HCT116 (cell line): ENCODE measurements around the gene TXLNB. TPM values are rescaled to one million over a fixed set of nuclear protein-coding genes. Genes with fewer than 3 reads are reported as not detected.

Experiments
- ATAC-seq: fragments of 200-7000 bp; cut with Tn5 transposase; 2 replicates; pipeline ENCODE4 v1.9.1; 2020; ENCODE audit warnings: mild to moderate bottlenecking, moderate library complexity
- BruUV-seq: library from RNA; stranded (reverse); fragments of 400-500 nt; replicated peaks from 2 replicates; lab custom pipeline; 2021; lab: Mats Ljungman, UMichigan
- CTCF ChIA-PET: fragments of 300-600 bp; sonication (Branson Sonifier 250); formaldehyde crosslinking; loops from one replicate; lab custom pipeline; 2021; ENCODE audit warnings: antibody characterized with exemption; lab: Charles Lee
- POLR2A ChIA-PET: fragments of 300-600, 350-600 bp; sonication (Branson Sonifier 250); formaldehyde crosslinking; loops from one replicate; lab custom pipeline; 2021; ENCODE audit warnings: antibody characterized with exemption; lab: Charles Lee
- RAD21 ChIA-PET, 2 experiments: fragments of 300-600 bp; sonication (Branson Sonifier 250); formaldehyde crosslinking; loops; one replicate each; lab custom pipeline; 2023; ENCODE audit warnings: low total read pairs in 2 of 2; ENCODE audit not compliant: uncharacterized antibody in 2 of 2, unreplicated experiment in 2 of 2, low non-redundant PET in 1 of 2; lab: Charles Lee
- DNase-seq: peaks from one replicate; pipeline ENCODE4 v3.0.0-alpha.2; 2010; ENCODE audit warnings: low read depth, low spot score
- H2AFZ ChIP-seq: fragments of 200-600 bp; shearing (Covaris generic), sonication (generic); 2 replicates; pipeline ENCODE4 v1.6.1; 2017; ENCODE audit warnings: low read depth, mixed run types, mixed read lengths, antibody characterized with exemption, low read length; ENCODE audit not compliant: poor library complexity, severe bottlenecking
- H3K27ac ChIP-seq: 2 replicates; pipeline ENCODE4 v1.5.1; 2012; ENCODE audit warnings: low read depth, low read length
- H3K27me3 ChIP-seq: fragments of 200-600 bp; sonication (generic); 2 replicates; pipeline ENCODE4 v1.6.1; 2016; ENCODE audit warnings: mixed run types, low read length, mixed read lengths; ENCODE audit not compliant: insufficient read depth
- H3K36me3 ChIP-seq, 2 experiments: fragments of 200-500 bp in 1 of 2; fragments of 200-600 bp in 1 of 2; sonication (Bioruptor generic) in 1 of 2; sonication (generic) in 1 of 2; 2 replicates each; pipeline versions ENCODE4 v1.5.1 to v1.6.1; 2014 to 2016; ENCODE audit warnings: low read length in 2 of 2, inconsistent platforms in 1 of 2, mixed read lengths in 1 of 2, mixed run types in 1 of 2; ENCODE audit not compliant: insufficient read depth in 2 of 2, control insufficient read depth in 1 of 2
- H3K4me1 ChIP-seq, 2 experiments: fragments of 200-600 bp in 1 of 2; sonication (generic) in 1 of 2; 2 replicates each; pipeline versions ENCODE4 v1.5.1 to v1.6.1; 2012 to 2017; ENCODE audit warnings: low read length in 2 of 2, inconsistent platforms in 1 of 2, mild to moderate bottlenecking in 1 of 2, mixed read lengths in 1 of 2, mixed run types in 1 of 2, moderate library complexity in 1 of 2; ENCODE audit not compliant: insufficient read depth in 2 of 2, control insufficient read depth in 1 of 2
- H3K4me2 ChIP-seq: fragments of 200-600 bp; sonication (generic); 2 replicates; pipeline ENCODE4 v1.6.1; 2017; ENCODE audit warnings: mixed run types, low read length, mixed read lengths
- H3K4me3 ChIP-seq, 2 experiments: fragments of 200-600 bp in 1 of 2; sonication (generic) in 1 of 2; replicated peaks in 1 of 2; 2 replicates each; pipeline ENCODE4 v1.5.1; 2011 to 2016; ENCODE audit warnings: low read length in 2 of 2, control low read depth in 1 of 2, low read depth in 1 of 2, mild to moderate bottlenecking in 1 of 2, mixed read lengths in 1 of 2, mixed run types in 1 of 2
- H3K79me2 ChIP-seq: fragments of 200-600 bp; sonication (generic); 2 replicates; pipeline ENCODE4 v1.6.1; 2017; ENCODE audit warnings: mild to moderate bottlenecking, mixed run types, low read length, moderate library complexity, mixed read lengths; ENCODE audit not compliant: insufficient read depth
- H3K9ac ChIP-seq: fragments of 200-600 bp; sonication (generic); 2 replicates; pipeline ENCODE4 v1.6.1; 2016; ENCODE audit warnings: low read length, mixed read lengths
- H3K9me2 ChIP-seq: fragments of 200-600 bp; sonication (generic), shearing (Covaris generic); 2 replicates; pipeline ENCODE4 v1.6.1; 2017; ENCODE audit warnings: mixed run types, mild to moderate bottlenecking, moderate library complexity; ENCODE audit not compliant: insufficient read depth
- H3K9me3 ChIP-seq, 2 experiments: fragments of 200-500 bp in 1 of 2; fragments of 200-600 bp in 1 of 2; sonication (Bioruptor generic) in 1 of 2; sonication (generic) in 1 of 2; 2 replicates each; pipeline ENCODE4 v1.6.1; 2014 to 2017; ENCODE audit warnings: low read length in 2 of 2, mixed read lengths in 2 of 2, inconsistent platforms in 1 of 2, low read depth in 1 of 2, mild to moderate bottlenecking in 1 of 2, mixed run types in 1 of 2, moderate library complexity in 1 of 2; ENCODE audit not compliant: control insufficient read depth in 1 of 2, insufficient read depth in 1 of 2
- H4K20me1 ChIP-seq: fragments of 200-600 bp; sonication (generic), shearing (Covaris generic); 2 replicates; pipeline ENCODE4 v1.6.1; 2017; ENCODE audit warnings: mixed run types, mild to moderate bottlenecking, moderate library complexity; ENCODE audit not compliant: insufficient read depth
- CBX3 ChIP-seq: IDR thresholded peaks from 2 replicates; pipeline ENCODE4 v1.6.1; 2012; ENCODE audit warnings: low read depth
- CEBPB ChIP-seq: IDR thresholded peaks from 2 replicates; pipeline ENCODE4 v1.6.1; 2012; ENCODE audit warnings: low read depth
- CTCF ChIP-seq, 3 experiments: fragments of 200-600 bp in 1 of 3; sonication (generic) in 1 of 3; IDR thresholded peaks in 2 of 3; conservative IDR thresholded peaks in 1 of 3; 2 replicates each; pipeline ENCODE4 v1.5.1; 2012 to 2017; ENCODE audit warnings: low read depth in 2 of 3, low read length in 2 of 3, antibody characterized with exemption in 1 of 3, borderline replicate concordance in 1 of 3, control low read depth in 1 of 3, mild to moderate bottlenecking in 1 of 3, mixed read lengths in 1 of 3, mixed run types in 1 of 3, moderate library complexity in 1 of 3; ENCODE audit not compliant: insufficient read depth in 1 of 3
- EGR1 ChIP-seq: IDR thresholded peaks from 2 replicates; pipeline ENCODE4 v1.6.1; 2012; ENCODE audit warnings: low read depth
- FOSL1 ChIP-seq: IDR thresholded peaks from 2 replicates; pipeline ENCODE4 v1.6.1; 2012; ENCODE audit warnings: low read depth
- JUND ChIP-seq: IDR thresholded peaks from 2 replicates; pipeline ENCODE4 v1.6.1; 2012
- RAD21 ChIP-seq: IDR thresholded peaks from 2 replicates; pipeline ENCODE4 v1.6.1; 2012; ENCODE audit warnings: low read depth, mild to moderate bottlenecking
- SRF ChIP-seq: IDR thresholded peaks from 2 replicates; pipeline ENCODE4 v1.6.1; 2012; ENCODE audit warnings: low read depth
- ZBTB33 ChIP-seq: IDR thresholded peaks from 2 replicates; pipeline ENCODE4 v1.6.1; 2011; ENCODE audit warnings: mild to moderate bottlenecking, low read length, moderate library complexity; ENCODE audit not compliant: insufficient replicate concordance; ENCODE audit errors: extremely low read depth
- ZFX ChIP-seq: fragments of 450-650 bp; IDR thresholded peaks from 2 replicates; pipeline ENCODE4 v1.6.1; 2017
- intact Hi-C: fragments of 100-400 bp; cut with micrococcal nuclease; formaldehyde crosslinking; loops from 2 replicates; pipeline ENCODE4 v1.10.0; 2022
- total RNA-seq: library from RNA; stranded (reverse); gene quantifications from one replicate; pipeline ENCODE4 v1.2.1, GENCODE V29; 2021; ENCODE audit not compliant: unreplicated experiment
- TF ChIP-seq, protein P1 (sequence below): IDR thresholded peaks from 2 replicates; pipeline ENCODE4 v1.6.1; 2012
- TF ChIP-seq, protein P2 (sequence below): IDR thresholded peaks from 2 replicates; pipeline ENCODE4 v1.6.1; 2012

The TXLNB gene
- total RNA-seq, 1 experiment from 2014 or later: 0.05 TPM

- Histone ChIP-seq H3K4me2 (no peak overlapping the region), H3K4me3 (no peak overlapping the region), H3K27me3 (no peaks in the 10 kb centered on the region), H2AFZ (no peak overlapping the region), H3K4me1 (no peaks in the 10 kb centered on the region), H3K9me2 (no peaks in the 10 kb centered on the region), H4K20me1 (no peaks in the 10 kb centered on the region), H3K79me2 (no peaks in the 10 kb centered on the region), H3K36me3 (no peaks in the 10 kb centered on the region), H3K9ac (no peak overlapping the region), H3K9me3 (no peaks in the 10 kb centered on the region), H3K27ac (no peak overlapping the region)
- DNase-seq (no peak), ATAC-seq (no peak)
- intact Hi-C loops: no loop called here
- CTCF ChIA-PET: no interaction called here
- RAD21 ChIA-PET: no interaction called here
- no TSS peak for BruUV-seq
- TF ChIP-seq ZFX: no peak
- TF ChIP-seq, protein P1, sequence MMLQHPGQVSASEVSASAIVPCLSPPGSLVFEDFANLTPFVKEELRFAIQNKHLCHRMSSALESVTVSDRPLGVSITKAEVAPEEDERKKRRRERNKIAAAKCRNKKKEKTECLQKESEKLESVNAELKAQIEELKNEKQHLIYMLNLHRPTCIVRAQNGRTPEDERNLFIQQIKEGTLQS: no peak
- no peak for TF ChIP-seq EGR1
- TF ChIP-seq FOSL1: no peak
- TF ChIP-seq RAD21: no peak
- TF ChIP-seq, protein P2, sequence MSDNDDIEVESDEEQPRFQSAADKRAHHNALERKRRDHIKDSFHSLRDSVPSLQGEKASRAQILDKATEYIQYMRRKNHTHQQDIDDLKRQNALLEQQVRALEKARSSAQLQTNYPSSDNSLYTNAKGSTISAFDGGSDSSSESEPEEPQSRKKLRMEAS: no peak
- no peak for TF ChIP-seq JUND
- no peak for TF ChIP-seq CEBPB
- TF ChIP-seq CBX3: no peak
- POLR2A ChIA-PET: no interaction called here
These were observed 34.5 kb downstream of the TXLNB start for GRCh38 chr6:139257291-139257690.

- Histone ChIP-seq H3K4me3 (no peak overlapping the region), H3K36me3 (no peaks in the 10 kb centered on the region), H3K9ac (no peak overlapping the region), H3K27me3 (no peaks in the 10 kb centered on the region), H2AFZ (no peak overlapping the region), H3K9me2 (no peaks in the 10 kb centered on the region), H3K4me2 (no peak overlapping the region), H3K27ac (no peak overlapping the region), H3K9me3 (no peaks in the 10 kb centered on the region), H3K79me2 (no peaks in the 10 kb centered on the region), H3K4me1 (no peaks in the 10 kb centered on the region), H4K20me1 (no peaks in the 10 kb centered on the region)
- no TSS peak for BruUV-seq
- POLR2A ChIA-PET: no interaction called here
- no peak for ATAC-seq
- RAD21 ChIA-PET: no interaction called here
- intact Hi-C loops: no loop called here
- TF ChIP-seq ZBTB33 (no peak), SRF (no peak), CTCF (IDR thresholded peaks at IDR 0.05 in 2 of 3, conservative IDR thresholded peaks at IDR 0.05 in 1 of 3; ENCODE audit: borderline replicate concordance in 1 of 3, insufficient read depth in 1 of 3, low read depth in 2 of 3, low read length in 2 of 3) (no peak), ZFX (no peak)
- no peak for DNase-seq
- CTCF ChIA-PET: no interaction called here
These were observed 35.7 kb downstream of the TXLNB start for GRCh38 chr6:139256087-139256486.
